BJ (cell line): Measurements from ENCODE around the gene OR2M3. TPM values are rescaled to one million over a fixed set of nuclear protein-coding genes. Genes with fewer than 3 reads are reported as not detected.
"Not testable (repeated sequence)": the region's sequence is repeated elsewhere in the genome, so short reads cannot be mapped to it uniquely, and the experiment has no call there.

Source experiments
- CTCF ChIA-PET: fragments of 350-600 bp; formaldehyde crosslinking; extraction: SDS; loops from one replicate; lab custom pipeline; 2021; ENCODE audit warnings: antibody characterized with exemption, inconsistent platforms; lab: Yijun Ruan, JAX
- POLR2A ChIA-PET: fragments of 300-600 bp; sonication (Branson Sonifier 250); formaldehyde crosslinking; extraction: SDS; loops from one replicate; lab custom pipeline; 2021; ENCODE audit warnings: antibody characterized with exemption; lab: Charles Lee
- DNase-seq: peaks from one replicate; pipeline ENCODE4 v3.0.0-alpha.2; 2011; ENCODE audit warnings: low read depth
- H3K27me3 ChIP-seq: 2 replicates; pipeline ENCODE4 v1.6.0; 2011; ENCODE audit warnings: low read length; ENCODE audit not compliant: control insufficient read depth, insufficient read depth
- H3K36me3 ChIP-seq: 2 replicates; pipeline ENCODE4 v1.5.1; 2011; ENCODE audit warnings: low read length; ENCODE audit not compliant: control insufficient read depth, insufficient read depth
- H3K4me3 ChIP-seq: 2 replicates; pipeline ENCODE4 v1.5.1; 2011; ENCODE audit warnings: low read depth, mild to moderate bottlenecking, control low read depth, low read length
- CTCF ChIP-seq: IDR thresholded peaks from 2 replicates; pipeline ENCODE4 v1.5.1; 2011; ENCODE audit warnings: low read depth, mild to moderate bottlenecking, control low read depth, inconsistent platforms, low read length, moderate library complexity; ENCODE audit not compliant: insufficient read depth
- polyA plus RNA-seq: library from polyadenylated mRNA; depleted of rRNA; stranded (reverse); fragments of >200 nt; gene quantifications from 2 replicates; pipeline ENCODE4 v1.2.3, GENCODE V29; 2011; rRNA removed

The OR2M3 gene
- polyA plus RNA-seq, 1 experiment, result not detected

- Histone ChIP-seq H3K4me3 (no peak overlapping the region), H3K27me3 (no peaks in the 10 kb centered on the region), H3K36me3 (no peaks in the 10 kb centered on the region)
- ChIA-PET POLR2A (no interaction called here), CTCF (no interaction called here)
- TF ChIP-seq CTCF, result no peak
- DNase-seq, result no peak
Observed at GRCh38 chr1:248239478-248239877, 42.4 kb downstream of the OR2M3 start.

- TF ChIP-seq CTCF, result peak; percentile 50
- CTCF ChIA-PET, result no interaction called here
- Histone ChIP-seq H3K27me3 (no peaks in the 10 kb centered on the region), H3K4me3 (no peak overlapping the region), H3K36me3 (no peaks in the 10 kb centered on the region)
- POLR2A ChIA-PET, result no interaction called here
- no peak for DNase-seq
Observed at GRCh38 chr1:248243204-248243603, 46.1 kb downstream of the OR2M3 start.

- H3K4me3 ChIP-seq, H3K27me3 ChIP-seq, H3K36me3 ChIP-seq, POLR2A ChIA-PET, DNase-seq: not testable (repeated sequence)
- CTCF ChIA-PET, result interaction anchor here (0.6 to 0.7 kb wide), 2 partner anchors 13 to 66 kb away, joined by 4 to 5 read pairs; no protein-coding TSS in a partner anchor
Observed at GRCh38 chr1:248259309-248259708, 62.2 kb downstream of the OR2M3 start.

Other genes with a start within 250 kb of the OR2M3 start
- not detected in 2 replicates for gene OR2L8, start 248.4 kb upstream of the OR2M3 start, polyA plus RNA-seq
- not detected in 2 replicates for gene OR2AK2, start 232.0 kb upstream of the OR2M3 start, polyA plus RNA-seq
- not detected in 2 replicates for gene OR2L5, start 183.6 kb upstream of the OR2M3 start, polyA plus RNA-seq
- gene OR2L2, start 167.2 kb upstream of the OR2M3 start, polyA plus RNA-seq, result not detected in 2 replicates
- not detected in 2 replicates for gene OR2L3, start 150.4 kb upstream of the OR2M3 start, polyA plus RNA-seq
- gene OR2L13, start 102.1 kb upstream of the OR2M3 start, polyA plus RNA-seq, result not detected in 2 replicates
- not detected in 2 replicates for gene OR2M5, start 52.1 kb upstream of the OR2M3 start, polyA plus RNA-seq
- gene OR2M2, start 22.4 kb upstream of the OR2M3 start, polyA plus RNA-seq, result not detected in 2 replicates
- not detected in 2 replicates for gene OR2M4, start 34.2 kb downstream of the OR2M3 start, polyA plus RNA-seq
- not detected in 2 replicates for gene OR2T33, start 80.7 kb downstream of the OR2M3 start, polyA plus RNA-seq
- gene OR2T12, start 106.2 kb downstream of the OR2M3 start, polyA plus RNA-seq, result not detected in 2 replicates
- gene OR2M7, start 127.3 kb downstream of the OR2M3 start, polyA plus RNA-seq, result not detected in 2 replicates
- not detected in 2 replicates for gene OR14C36, start 151.5 kb downstream of the OR2M3 start, polyA plus RNA-seq
- not detected in 2 replicates for gene OR2T4, start 164.4 kb downstream of the OR2M3 start, polyA plus RNA-seq
- gene OR2T6, start 178.5 kb downstream of the OR2M3 start, polyA plus RNA-seq, result not detected in 2 replicates
- gene OR2T1, start 205.8 kb downstream of the OR2M3 start, polyA plus RNA-seq, result not detected in 2 replicates
- not detected in 2 replicates for gene OR2T2, start 248.4 kb downstream of the OR2M3 start, polyA plus RNA-seq